GM12891 (cell line): Measurements from ENCODE around the gene TFPI. TPM values are rescaled to one million over a fixed set of nuclear protein-coding genes. Genes with fewer than 3 reads are reported as not detected.

ENCODE experiments used
- DNase-seq: peaks from one replicate; pipeline ENCODE4 v3.0.0; 2011; ENCODE audit warnings: low spot score; ENCODE audit not compliant: insufficient read length
- FAIRE-seq: peaks from 2 replicates; lab custom pipeline; 2011; peaks lifted over from hg19 to GRCh38; lab: Jason Lieb, UNC
- PAX5 ChIP-seq: IDR thresholded peaks from 2 replicates; pipeline ENCODE4 v1.6.1; 2011; ENCODE audit warnings: low read length, moderate library complexity, mild to moderate bottlenecking; ENCODE audit not compliant: insufficient read depth, severe bottlenecking
- POLR2A ChIP-seq: IDR thresholded peaks from 2 replicates; pipeline ENCODE4 v1.6.1; 2011; ENCODE audit warnings: low read depth, low read length, control low read depth
- POLR2AphosphoS5 ChIP-seq: IDR thresholded peaks from 2 replicates; pipeline ENCODE4 v1.6.1; 2011; ENCODE audit warnings: low read depth, low read length, control low read depth
- POU2F2 ChIP-seq: IDR thresholded peaks from 2 replicates; pipeline ENCODE4 v1.6.1; 2011; ENCODE audit warnings: low read depth, mild to moderate bottlenecking, control low read depth, low read length, moderate library complexity
- SPI1 ChIP-seq: IDR thresholded peaks from 2 replicates; pipeline ENCODE4 v1.6.1; 2011; ENCODE audit warnings: low read depth, low read length, control low read depth
- TAF1 ChIP-seq: IDR thresholded peaks from 2 replicates; pipeline ENCODE4 v1.6.1; 2011; ENCODE audit warnings: low read depth, low read length, control low read depth
- polyA plus RNA-seq: library from polyadenylated mRNA; unstranded; fragments of >200 nt; gene quantifications from one replicate; pipeline ENCODE4 v1.2.1, GENCODE V29; 2012; ENCODE audit warnings: low read depth, missing spikeins, inconsistent platforms; ENCODE audit not compliant: missing spikeins

Gene TFPI
- polyA plus RNA-seq = 0.23 TPM

DNA sequence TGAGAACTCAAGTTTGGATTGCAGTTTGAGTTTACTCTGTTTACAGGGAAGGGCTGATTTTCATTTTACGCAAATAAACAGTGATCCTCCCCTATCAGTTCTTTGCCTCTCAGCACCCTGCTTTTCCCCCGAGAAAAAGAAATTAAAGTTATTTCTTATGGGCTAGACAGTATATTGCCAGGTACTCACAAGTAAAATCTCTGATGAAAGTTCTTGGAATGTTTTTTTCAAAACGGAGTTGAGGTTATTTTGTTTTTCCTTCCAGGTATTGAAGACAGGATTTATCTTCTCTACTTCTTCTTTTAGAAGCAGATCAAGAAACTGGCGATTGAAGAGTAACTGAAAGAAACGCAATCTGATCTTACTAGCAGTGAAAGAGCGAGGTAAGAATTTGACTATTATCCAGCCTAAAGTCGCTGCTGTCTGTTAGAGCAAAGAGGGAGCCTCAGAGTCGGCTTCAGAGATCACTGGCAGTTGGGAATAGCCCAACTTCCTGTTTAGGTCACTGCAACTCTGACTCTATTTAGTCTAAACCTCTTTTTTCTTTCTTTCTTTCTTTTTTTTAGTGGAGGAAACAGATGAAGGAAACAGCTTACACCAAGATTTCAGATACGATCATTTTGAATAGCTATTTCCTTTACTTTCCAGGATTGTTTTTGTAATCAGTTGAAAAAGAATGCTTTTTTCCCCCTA, at the start of gene TFPI:
Gene TFPI (minus strand): TSS at position 425 of the 693 bp plus-strand sequence. CDS start 50,667 bp downstream, outside the sequence.
- FAIRE-seq (no peak), DNase-seq (no peak)
- TF ChIP-seq PAX5 = no peak
- TF ChIP-seq TAF1 = no peak

DNA sequence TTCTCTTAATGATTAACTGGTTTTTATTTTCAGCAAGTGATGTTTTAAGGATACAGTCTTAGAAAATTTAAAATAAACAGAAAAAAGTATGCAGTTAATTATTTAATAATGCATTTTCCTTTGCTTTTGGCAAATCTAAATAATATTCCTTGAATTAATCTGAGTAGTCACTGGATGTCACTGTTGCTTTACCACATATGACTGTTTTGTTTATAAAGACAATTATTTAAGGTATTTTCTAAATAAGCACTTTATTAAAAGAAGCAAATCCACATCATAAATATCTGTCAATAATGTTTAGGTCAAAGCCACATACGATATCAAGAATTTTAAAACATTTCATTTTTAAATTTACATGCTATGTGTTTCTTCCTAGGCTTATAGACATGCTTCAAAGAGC, 40.6 kb upstream of the TFPI start:
- TF ChIP-seq PAX5 (no peak), POU2F2 (no peak), POLR2AphosphoS5 (no peak), TAF1 (no peak), SPI1 (no peak), POLR2A (no peak)
- no peak for FAIRE-seq

DNA sequence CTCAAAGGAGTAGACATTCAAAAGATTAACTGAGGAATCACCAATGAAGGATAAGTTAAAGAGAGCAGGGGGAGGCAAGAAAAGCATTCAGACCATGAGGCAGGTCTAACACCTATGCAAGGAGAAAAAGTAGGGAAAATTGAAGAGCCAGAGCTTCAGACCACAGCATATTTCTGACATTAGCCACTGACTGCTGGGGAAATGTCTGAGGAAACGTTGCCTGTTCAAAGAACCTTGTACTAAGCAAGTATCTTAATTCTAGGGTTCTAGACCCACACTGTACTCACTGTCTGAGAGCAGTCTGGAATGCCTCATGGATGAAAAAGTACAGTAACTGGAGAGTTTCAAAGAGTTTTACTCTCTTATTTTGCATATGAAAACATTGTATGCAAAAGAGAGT, 39.5 kb upstream of the TFPI start:
- DNase-seq (no peak), FAIRE-seq (no peak)
- TF ChIP-seq POU2F2 (no peak), TAF1 (no peak), POLR2AphosphoS5 (no peak), SPI1 (no peak), POLR2A (no peak), PAX5 (no peak)

More for the DNA sequence above, 40.6 kb upstream of the TFPI start:
- no peak for DNase-seq

DNA sequence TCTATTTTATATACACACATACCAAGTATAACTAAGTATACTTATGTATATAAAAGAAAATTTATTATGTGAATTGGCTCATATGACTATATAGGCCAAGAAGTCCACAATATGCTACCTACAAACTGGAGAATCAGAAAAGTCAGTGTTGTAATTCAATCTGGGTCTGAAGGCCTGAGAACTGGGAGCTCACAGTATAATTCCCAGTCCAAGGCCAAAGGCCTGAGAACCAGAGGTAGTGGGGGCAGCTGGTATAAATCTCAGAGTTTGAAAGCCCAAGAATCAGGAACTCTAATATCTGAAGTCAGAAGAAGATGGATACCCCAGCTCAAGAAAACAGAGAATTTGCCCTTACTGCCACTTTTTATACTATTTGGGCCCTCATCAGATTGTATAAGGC, 38.9 kb upstream of the TFPI start:
- FAIRE-seq = no peak
- no peak for DNase-seq
- TF ChIP-seq POU2F2 = no peak
- TF ChIP-seq TAF1 = no peak
- TF ChIP-seq POLR2A = no peak
- TF ChIP-seq PAX5 = no peak
- no peak for TF ChIP-seq POLR2AphosphoS5
- TF ChIP-seq SPI1 = no peak

DNA sequence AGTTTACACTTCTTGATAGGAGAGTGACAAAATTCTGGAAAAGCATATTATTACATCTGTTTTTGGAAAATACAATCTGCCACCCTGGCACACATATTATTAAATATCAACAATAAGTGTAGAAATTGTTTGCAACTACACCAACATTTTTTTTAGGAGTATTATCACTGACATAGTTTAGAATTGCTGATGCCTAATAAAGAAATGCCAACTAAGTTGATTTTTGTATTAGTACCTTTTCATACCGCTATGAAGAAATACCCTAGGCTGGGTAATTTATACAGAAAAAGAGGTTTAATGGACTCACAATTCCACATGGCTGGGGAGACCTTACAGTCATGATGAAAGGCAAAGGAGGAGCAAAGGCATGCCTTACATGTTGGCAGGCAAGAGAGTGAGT, 35.9 kb upstream of the TFPI start:
- TF ChIP-seq TAF1 (no peak), POLR2AphosphoS5 (no peak), PAX5 (no peak), POU2F2 (no peak), SPI1 (no peak), POLR2A (no peak)
- FAIRE-seq (no peak), DNase-seq (no peak)

DNA sequence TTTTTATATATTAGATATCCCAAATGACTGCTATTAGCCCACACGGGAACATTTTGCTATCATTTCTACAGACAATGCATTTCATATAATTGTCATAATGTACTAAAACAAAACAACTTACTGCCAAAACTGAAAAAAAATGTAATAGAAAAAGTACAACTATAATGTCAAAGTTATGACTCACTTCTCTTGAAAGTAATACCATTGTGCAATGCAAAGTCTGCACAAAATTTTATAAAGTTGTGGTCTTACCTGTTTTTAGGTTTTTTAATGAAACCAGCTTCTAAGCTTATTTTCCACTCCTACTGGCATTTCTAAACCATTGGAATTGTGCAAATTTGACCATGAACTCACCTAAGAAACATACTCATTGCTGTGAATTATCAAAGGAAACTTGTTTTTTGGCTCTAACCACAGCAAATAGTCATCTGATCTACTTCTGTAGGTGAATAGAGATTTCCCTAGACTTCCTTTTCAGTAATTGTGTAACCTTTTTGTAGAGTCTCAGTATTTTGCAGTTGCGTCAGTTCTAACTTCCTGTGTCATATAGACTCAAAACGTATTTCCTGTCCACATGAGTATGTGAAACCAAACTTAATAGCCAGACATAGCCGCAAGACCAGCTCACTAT, 31.9 kb upstream of the TFPI start:
- FAIRE-seq = no peak
- TF ChIP-seq POLR2A = no peak
- TF ChIP-seq PAX5 = no peak
- TF ChIP-seq POLR2AphosphoS5 = no peak
- no peak for TF ChIP-seq SPI1
- TF ChIP-seq TAF1 = no peak
- no peak for TF ChIP-seq POU2F2
- no peak for DNase-seq

DNA sequence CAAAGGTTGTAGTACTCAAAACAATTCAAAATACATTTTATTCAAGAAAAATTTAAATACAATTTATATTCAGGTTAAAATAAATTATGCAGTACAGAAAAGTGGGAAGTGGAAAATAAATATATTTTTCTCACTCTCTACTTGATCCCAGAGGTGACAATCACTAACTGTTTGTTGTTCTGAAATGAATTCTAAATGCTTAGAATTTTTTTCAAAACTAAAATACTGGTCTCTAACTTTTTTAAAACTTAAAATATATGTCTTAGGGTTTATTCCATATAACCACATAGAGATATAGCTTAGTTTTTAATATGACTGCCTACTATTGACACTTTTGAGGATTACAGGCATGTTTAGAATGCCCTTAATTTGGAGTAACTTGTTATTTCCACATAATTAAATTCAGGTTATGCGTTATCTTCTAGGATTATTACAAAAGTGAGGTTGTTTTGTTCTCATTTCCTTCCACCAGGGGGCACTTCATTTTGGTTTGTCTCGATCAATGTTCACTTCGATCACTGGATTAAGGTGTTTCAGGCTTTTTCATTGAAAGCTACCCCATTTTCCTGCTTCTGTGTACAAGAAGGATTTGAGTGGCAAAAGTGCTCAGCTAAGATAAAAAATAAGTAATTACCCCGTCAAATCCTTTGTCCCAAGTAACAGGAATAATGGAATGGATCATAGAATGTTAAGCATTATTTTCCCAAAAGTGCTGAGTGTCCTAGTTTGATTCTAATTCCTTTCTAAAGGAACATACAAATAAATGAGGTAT, 27.1 kb upstream of the TFPI start:
- DNase-seq (no peak), FAIRE-seq (peak; percentile 83)
- TF ChIP-seq POU2F2 (no peak), PAX5 (no peak), TAF1 (no peak), SPI1 (no peak), POLR2AphosphoS5 (no peak), POLR2A (no peak)

DNA sequence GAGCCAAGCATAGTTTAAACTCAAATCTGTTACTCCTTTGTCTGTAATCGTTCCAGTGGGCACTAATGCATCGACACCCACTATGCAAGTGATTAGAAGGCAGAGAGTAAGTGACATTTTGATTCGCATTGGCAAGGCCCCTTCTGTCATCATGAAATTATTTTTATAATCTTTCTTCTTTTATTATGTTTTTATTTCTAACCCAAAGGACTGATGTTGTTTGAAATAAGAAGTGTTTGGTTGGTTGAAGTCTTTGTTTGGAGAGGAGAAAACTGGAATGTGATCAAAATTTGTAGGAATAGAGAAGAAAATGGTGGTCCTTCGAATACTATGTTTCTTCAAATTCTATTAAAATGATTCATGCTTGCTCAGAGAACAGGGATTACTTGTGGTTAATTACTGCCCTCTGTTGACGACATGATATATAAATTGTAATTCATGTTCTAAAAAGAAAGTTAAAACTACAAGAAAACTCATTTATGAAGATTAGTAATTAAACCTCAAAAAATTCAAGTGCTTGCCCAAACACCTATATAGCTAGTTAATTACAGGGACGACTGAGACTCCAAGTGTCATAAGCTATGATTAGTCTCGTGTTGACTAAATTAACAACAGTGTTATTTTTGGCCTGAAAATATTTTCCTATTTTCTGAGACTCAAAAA, 26.4 kb upstream of the TFPI start:
- FAIRE-seq (no peak), DNase-seq (no peak)
- no peak for TF ChIP-seq SPI1
- no peak for TF ChIP-seq POLR2AphosphoS5
- no peak for TF ChIP-seq TAF1
- TF ChIP-seq PAX5 = no peak
- TF ChIP-seq POU2F2 = no peak
- no peak for TF ChIP-seq POLR2A

DNA sequence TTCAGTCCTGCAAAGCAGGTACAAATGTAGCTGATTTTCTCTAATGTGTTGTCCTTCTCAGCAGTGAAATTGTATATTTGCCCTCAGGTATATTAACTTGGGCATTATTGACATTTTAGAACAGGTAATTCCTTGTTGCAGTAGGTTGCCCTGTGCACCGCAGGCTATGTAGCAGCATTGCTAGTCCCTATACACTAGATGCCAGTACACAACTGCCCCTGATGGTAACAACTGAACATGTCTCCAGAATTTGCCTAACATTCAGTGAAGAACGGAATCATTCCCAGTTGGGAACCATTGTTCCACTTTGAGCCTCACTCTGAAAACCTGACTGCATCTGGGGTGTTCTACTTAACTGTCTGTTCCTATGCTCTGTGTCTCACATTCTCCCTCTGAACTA, 23.1 kb upstream of the TFPI start:
- FAIRE-seq (no peak), DNase-seq (no peak)
- TF ChIP-seq SPI1 (no peak), PAX5 (no peak), POLR2A (no peak), POLR2AphosphoS5 (no peak), POU2F2 (no peak), TAF1 (no peak)
